ENCODE measurements around the gene TM6SF1. TPM values are rescaled to one million over a fixed set of nuclear protein-coding genes. Genes with fewer than 3 reads are reported as not detected.
"Not testable (repeated sequence)": the region's sequence is repeated elsewhere in the genome, so short reads cannot be mapped to it uniquely, and the experiment has no call there.

Gene TM6SF1
- total and polyA plus RNA-seq, 9 donors, result 33.9 to 69.2 (median 53.3) TPM

- Histone ChIP-seq H3K27ac (ENCODE audit: low read length) (no peak overlapping the region), H3K27me3 (ENCODE audit: control insufficient read depth, insufficient read depth, low read length) (no peaks in the 10 kb centered on the region), H3K9me3 (replicated peaks; ENCODE audit: control insufficient read depth, low read depth, low read length) (peaks cover 34% of the 10 kb centered on the region), H3K36me3 (ENCODE audit: control insufficient read depth, insufficient read depth, low read length) (peaks cover 2% of the 10 kb centered on the region), H3K4me1 (ENCODE audit: control insufficient read depth, insufficient read depth, low read length) (no peaks in the 10 kb centered on the region), H3K4me3 (ENCODE audit: low read length) (no peak overlapping the region)
- no CpG with 5 or more reads among the region's 3 CpGs for WGBS (ENCODE audit: insufficient coverage)
- peak; percentile 8 for DNase-seq
Measured at GRCh38 chr15:83166218-83166617, 58.8 kb downstream of the TM6SF1 start.

GRCh38 chr15:83166830-83167229, 59.4 kb downstream of the TM6SF1 start:
- Histone ChIP-seq H3K27ac (ENCODE audit: low read length) (no peak overlapping the region), H3K4me3 (ENCODE audit: low read length) (no peak overlapping the region), H3K4me1 (ENCODE audit: control insufficient read depth, insufficient read depth, low read length) (no peaks in the 10 kb centered on the region), H3K36me3 (ENCODE audit: control insufficient read depth, insufficient read depth, low read length) (peaks cover 2% of the 10 kb centered on the region), H3K27me3 (ENCODE audit: control insufficient read depth, insufficient read depth, low read length) (no peaks in the 10 kb centered on the region), H3K9me3 (replicated peaks; ENCODE audit: control insufficient read depth, low read depth, low read length) (peaks cover 34% of the 10 kb centered on the region)
- no CpG with 5 or more reads among the region's 2 CpGs for WGBS (ENCODE audit: insufficient coverage)
- no peak for DNase-seq

GRCh38 chr15:83169576-83169975, 62.1 kb downstream of the TM6SF1 start:
- 100% methylated on average over 2 of the region's 5 CpGs for WGBS (ENCODE audit: insufficient coverage)
- H3K9me3 ChIP-seq (replicated peaks; ENCODE audit: control insufficient read depth, low read depth, low read length), result peaks cover 34% of the 10 kb centered on the region
- H3K36me3 ChIP-seq (ENCODE audit: control insufficient read depth, insufficient read depth, low read length); H3K27me3 ChIP-seq (ENCODE audit: control insufficient read depth, insufficient read depth, low read length); H3K27ac ChIP-seq (ENCODE audit: low read length); DNase-seq; H3K4me3 ChIP-seq (ENCODE audit: low read length); H3K4me1 ChIP-seq (ENCODE audit: control insufficient read depth, insufficient read depth, low read length): not testable (repeated sequence)

- no peak for DNase-seq
- Histone ChIP-seq H3K36me3 (ENCODE audit: control insufficient read depth, insufficient read depth, low read length) (peaks cover 4% of the 10 kb centered on the region), H3K4me3 (ENCODE audit: low read length) (no peak overlapping the region), H3K4me1 (ENCODE audit: control insufficient read depth, insufficient read depth, low read length) (no peaks in the 10 kb centered on the region), H3K9me3 (replicated peaks; ENCODE audit: control insufficient read depth, low read depth, low read length) (peaks cover 28% of the 10 kb centered on the region), H3K27ac (ENCODE audit: low read length) (no peak overlapping the region), H3K27me3 (ENCODE audit: control insufficient read depth, insufficient read depth, low read length) (no peaks in the 10 kb centered on the region)
- WGBS (ENCODE audit: insufficient coverage), result no CpG with 5 or more reads among the region's 4 CpGs
Measured at GRCh38 chr15:83170474-83171165, 63.2 kb downstream of the TM6SF1 start.

- H3K36me3 ChIP-seq (ENCODE audit: control insufficient read depth, insufficient read depth, low read length), result peaks cover 4% of the 10 kb centered on the region
- no peaks in the 10 kb centered on the region for H3K4me1 ChIP-seq (ENCODE audit: control insufficient read depth, insufficient read depth, low read length)
- DNase-seq, result no peak
- peaks cover 2% of the 10 kb centered on the region for H3K9me3 ChIP-seq (replicated peaks; ENCODE audit: control insufficient read depth, low read depth, low read length)
- H3K27ac ChIP-seq (ENCODE audit: low read length), result no peak overlapping the region
- WGBS (ENCODE audit: insufficient coverage), result no CpG with 5 or more reads among the region's 1 CpG
- H3K4me3 ChIP-seq (ENCODE audit: low read length), result no peak overlapping the region
- H3K27me3 ChIP-seq (ENCODE audit: control insufficient read depth, insufficient read depth, low read length), result no peaks in the 10 kb centered on the region
Measured at GRCh38 chr15:83174891-83175290, 67.4 kb downstream of the TM6SF1 start.

- Histone ChIP-seq H3K36me3 (ENCODE audit: control insufficient read depth, insufficient read depth, low read length) (no peaks in the 10 kb centered on the region), H3K9me3 (replicated peaks; ENCODE audit: control insufficient read depth, low read depth, low read length) (no peaks in the 10 kb centered on the region), H3K27me3 (ENCODE audit: control insufficient read depth, insufficient read depth, low read length) (no peaks in the 10 kb centered on the region), H3K27ac (ENCODE audit: low read length) (no peak overlapping the region), H3K4me1 (ENCODE audit: control insufficient read depth, insufficient read depth, low read length) (no peaks in the 10 kb centered on the region), H3K4me3 (ENCODE audit: low read length) (no peak overlapping the region)
- no CpG with 5 or more reads among the region's 2 CpGs for whole genome bisulfite sequencing (ENCODE audit: insufficient coverage)
- DNase-seq, result no peak
Measured at GRCh38 chr15:83178390-83178789, 70.9 kb downstream of the TM6SF1 start.

GRCh38 chr15:83178869-83179325, 71.5 kb downstream of the TM6SF1 start:
- no peak for DNase-seq
- no CpG with 5 or more reads among the region's 3 CpGs for WGBS (ENCODE audit: insufficient coverage)
- H3K27ac ChIP-seq (ENCODE audit: low read length), result no peak overlapping the region
- H3K9me3 ChIP-seq (replicated peaks; ENCODE audit: control insufficient read depth, low read depth, low read length), result no peaks in the 10 kb centered on the region
- H3K36me3 ChIP-seq (ENCODE audit: control insufficient read depth, insufficient read depth, low read length), result no peaks in the 10 kb centered on the region
- no peak overlapping the region for H3K4me3 ChIP-seq (ENCODE audit: low read length)
- no peaks in the 10 kb centered on the region for H3K4me1 ChIP-seq (ENCODE audit: control insufficient read depth, insufficient read depth, low read length)
- no peaks in the 10 kb centered on the region for H3K27me3 ChIP-seq (ENCODE audit: control insufficient read depth, insufficient read depth, low read length)

- no peaks in the 10 kb centered on the region for H3K9me3 ChIP-seq (replicated peaks; ENCODE audit: control insufficient read depth, low read depth, low read length)
- H3K4me3 ChIP-seq (ENCODE audit: low read length), result no peak overlapping the region
- no peaks in the 10 kb centered on the region for H3K36me3 ChIP-seq (ENCODE audit: control insufficient read depth, insufficient read depth, low read length)
- no peaks in the 10 kb centered on the region for H3K27me3 ChIP-seq (ENCODE audit: control insufficient read depth, insufficient read depth, low read length)
- no peak overlapping the region for H3K27ac ChIP-seq (ENCODE audit: low read length)
- no peak for DNase-seq
- WGBS (ENCODE audit: insufficient coverage), result 100% methylated on average over 2 of the region's 3 CpGs
- H3K4me1 ChIP-seq (ENCODE audit: control insufficient read depth, insufficient read depth, low read length), result no peaks in the 10 kb centered on the region
Measured at GRCh38 chr15:83185561-83185960, 78.1 kb downstream of the TM6SF1 start.

Other genes with a start within 250 kb of the TM6SF1 start
- 27.0 TPM for gene HOMER2, start 154.9 kb upstream of the TM6SF1 start, total RNA-seq
- gene HOMER2, start 154.9 kb upstream of the TM6SF1 start, polyA plus RNA-seq (ENCODE audit: insufficient read depth in 1 of 8, insufficient read length in 8 of 8, low replicate concordance in 1 of 8), result 10 to 100 TPM; 20.1 to 28.8 (median 24.6) TPM
- gene RAMAC, start 121.4 kb upstream of the TM6SF1 start, total RNA-seq, result 30.7 TPM
- gene RAMAC, start 121.4 kb upstream of the TM6SF1 start, polyA plus RNA-seq (ENCODE audit: insufficient read depth in 1 of 8, insufficient read length in 8 of 8, low replicate concordance in 1 of 8), result 10 to 100 TPM; 27.0 to 32.7 (median 30.1) TPM
- 17.5 TPM for gene C15orf40, start 96.0 kb upstream of the TM6SF1 start, total RNA-seq
- 10 to 100 TPM; 12.2 to 21.6 (median 14.0) TPM for gene C15orf40, start 96.0 kb upstream of the TM6SF1 start, polyA plus RNA-seq (ENCODE audit: insufficient read depth in 1 of 8, insufficient read length in 8 of 8, low replicate concordance in 1 of 8)
- 107 TPM for gene BTBD1, start 40.4 kb upstream of the TM6SF1 start, total RNA-seq
- 100 to 1,000 TPM in 5 of 8 donors, 10 to 100 TPM in 3; 89.8 to 129 (median 109) TPM for gene BTBD1, start 40.4 kb upstream of the TM6SF1 start, polyA plus RNA-seq (ENCODE audit: insufficient read depth in 1 of 8, insufficient read length in 8 of 8, low replicate concordance in 1 of 8)
- 45.8 TPM for gene HDGFL3, start 100.2 kb downstream of the TM6SF1 start, total RNA-seq
- 10 to 100 TPM; 41.5 to 66.9 (median 52.6) TPM for gene HDGFL3, start 100.2 kb downstream of the TM6SF1 start, polyA plus RNA-seq (ENCODE audit: insufficient read depth in 1 of 8, insufficient read length in 8 of 8, low replicate concordance in 1 of 8)
- 1.0 TPM for gene BNC1, start 177.0 kb downstream of the TM6SF1 start, total RNA-seq
- 1 to 10 TPM in 5 of 8 donors, under 1 TPM in 3; 0.69 to 3.0 (median 1.5) TPM for gene BNC1, start 177.0 kb downstream of the TM6SF1 start, polyA plus RNA-seq (ENCODE audit: insufficient read depth in 1 of 8, insufficient read length in 8 of 8, low replicate concordance in 1 of 8)

All from muscle of leg (tissue), 11 donors.